SK-N-MC (cell line): Measurements from ENCODE around the gene TNIP1.

ENCODE experiments used
- EZH2 ChIP-seq: fragments of 200-600 bp; sonication (generic); IDR thresholded peaks from one replicate; pipeline ENCODE4 v1.6.1; 2017; ENCODE audit warnings: antibody characterized with exemption
- FOXP2 ChIP-seq: optimal IDR thresholded peaks from 2 replicates; pipeline ENCODE3; 2011; ENCODE audit warnings: mild to moderate bottlenecking, moderate library complexity; ENCODE audit not compliant: insufficient read depth; ENCODE audit errors: extremely low read length, control extremely low read depth
- POLR2AphosphoS5 ChIP-seq: IDR thresholded peaks from 2 replicates; pipeline ENCODE4 v1.6.1; 2012; ENCODE audit warnings: mild to moderate bottlenecking, low read depth, low read length, borderline replicate concordance

GRCh38 chr5:151086905-151087360, 6.1 kb upstream of the TNIP1 start:
- TF ChIP-seq EZH2 (no peak), POLR2AphosphoS5 (no peak), FOXP2 (no peak)
